GM18517 (cell line): ENCODE results near the gene DOLPP1.

Source experiments
- ATAC-seq: cut with Tn5 transposase; IDR thresholded peaks from one replicate; pipeline ENCODE4 v1.9.1; 2021; ENCODE audit warnings: mild to moderate bottlenecking, moderate library complexity; ENCODE audit not compliant: unreplicated experiment

DOLPP1 gene

DNA sequence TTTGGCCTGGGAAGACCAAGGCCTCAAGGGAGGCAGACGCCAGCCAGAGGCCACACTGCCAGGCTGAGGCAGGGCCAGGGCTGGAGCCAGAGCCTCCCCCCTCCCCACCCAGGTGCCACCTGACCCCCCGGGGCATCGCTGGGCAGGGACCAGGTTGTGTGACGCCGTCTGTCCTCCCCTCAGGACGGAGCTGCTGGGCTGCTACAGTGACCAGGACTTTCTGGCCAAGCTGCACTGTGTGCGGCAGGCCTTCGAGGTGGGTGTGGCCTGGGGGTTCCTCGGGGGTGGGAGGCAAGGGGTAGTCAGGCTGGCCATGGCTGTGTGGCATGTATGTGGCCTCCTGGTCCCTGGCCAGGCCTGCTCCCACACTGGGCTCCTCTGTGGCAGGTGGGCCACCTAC is 17.9 kb upstream of the DOLPP1 start:
- ATAC-seq = no peak

DNA sequence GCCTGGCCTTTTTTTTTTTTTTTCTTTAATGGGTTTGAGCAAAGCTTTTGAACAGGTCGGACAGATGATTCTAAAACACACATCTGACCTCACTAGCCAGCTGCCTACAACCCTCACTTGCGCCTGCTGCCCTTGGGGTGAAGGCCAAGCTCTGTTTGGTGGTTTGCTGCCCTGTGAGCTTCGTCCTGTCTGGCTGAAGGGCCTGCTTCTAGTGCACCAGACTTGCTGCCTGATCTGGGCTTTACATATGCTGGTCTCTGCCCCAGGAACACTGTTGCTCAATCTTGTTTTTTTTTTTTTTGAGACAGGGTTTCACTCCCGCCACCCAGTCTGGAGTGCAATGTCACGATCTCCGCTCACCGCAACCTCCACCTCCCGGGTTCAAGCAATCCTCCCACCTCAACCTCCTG is 16.4 kb upstream of the DOLPP1 start:
- no peak for ATAC-seq

DNA sequence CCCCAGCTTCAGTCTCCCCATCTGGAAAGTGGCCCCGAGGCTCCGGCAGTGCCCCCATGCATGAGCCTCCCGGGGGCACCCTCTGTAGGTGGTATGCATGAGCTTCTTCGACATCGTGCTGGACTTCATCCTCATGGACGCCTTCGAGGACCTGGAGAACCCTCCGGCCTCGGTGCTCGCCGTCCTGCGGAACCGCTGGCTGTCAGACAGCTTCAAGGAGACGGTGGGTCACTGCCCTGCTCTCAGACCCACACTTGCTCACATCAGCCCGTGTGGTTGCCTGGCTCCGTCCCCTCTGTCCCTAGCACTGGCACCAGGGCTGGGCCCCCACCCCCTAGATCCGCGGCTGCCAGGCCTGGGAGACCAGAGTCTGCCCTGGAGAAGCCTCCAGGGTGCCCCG is 12.8 kb upstream of the DOLPP1 start:
- no peak for ATAC-seq

DNA sequence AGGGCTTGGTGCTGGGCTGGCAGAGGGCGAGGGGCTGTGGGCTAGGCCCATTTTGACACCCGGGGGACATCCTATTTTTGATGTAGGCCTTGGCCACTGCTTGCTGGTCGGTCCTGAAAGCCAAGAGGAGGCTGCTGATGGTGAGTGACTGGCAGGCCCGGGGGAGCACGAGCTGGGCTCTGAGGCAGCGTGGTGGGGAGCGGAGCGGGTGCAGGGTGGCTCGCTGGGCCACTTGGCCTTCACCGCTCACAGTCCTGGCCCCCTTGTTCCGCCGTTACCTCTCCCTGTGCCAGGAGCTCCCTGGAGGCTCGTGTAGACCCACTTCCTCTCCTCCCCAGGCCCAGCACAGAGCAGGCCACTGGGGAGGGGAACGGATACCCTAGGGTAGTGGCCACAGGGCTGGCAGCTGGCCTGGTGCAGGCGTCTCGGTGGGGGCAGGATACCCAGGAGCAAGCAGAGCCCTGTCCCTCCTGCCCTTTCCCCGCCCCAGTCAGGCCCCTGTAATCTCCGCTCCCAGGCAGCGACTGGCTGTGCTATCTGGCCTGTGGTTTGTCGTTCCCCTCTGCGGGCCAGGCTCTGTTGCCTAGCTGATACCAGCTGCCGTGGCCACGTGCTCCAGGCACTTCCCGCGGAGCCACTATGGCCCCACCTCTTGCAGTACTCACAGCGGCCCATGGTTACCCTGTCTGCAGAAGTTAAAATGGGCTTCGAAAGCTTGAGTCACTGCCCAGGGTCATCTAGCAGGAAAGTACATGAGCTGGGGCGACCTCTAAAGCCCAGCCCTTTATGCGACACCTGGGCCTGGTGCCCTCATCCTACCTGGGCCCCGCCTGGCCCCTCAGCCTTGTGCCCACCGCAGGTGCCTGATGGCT is 11.7 kb upstream of the DOLPP1 start:
- no peak for ATAC-seq

DNA sequence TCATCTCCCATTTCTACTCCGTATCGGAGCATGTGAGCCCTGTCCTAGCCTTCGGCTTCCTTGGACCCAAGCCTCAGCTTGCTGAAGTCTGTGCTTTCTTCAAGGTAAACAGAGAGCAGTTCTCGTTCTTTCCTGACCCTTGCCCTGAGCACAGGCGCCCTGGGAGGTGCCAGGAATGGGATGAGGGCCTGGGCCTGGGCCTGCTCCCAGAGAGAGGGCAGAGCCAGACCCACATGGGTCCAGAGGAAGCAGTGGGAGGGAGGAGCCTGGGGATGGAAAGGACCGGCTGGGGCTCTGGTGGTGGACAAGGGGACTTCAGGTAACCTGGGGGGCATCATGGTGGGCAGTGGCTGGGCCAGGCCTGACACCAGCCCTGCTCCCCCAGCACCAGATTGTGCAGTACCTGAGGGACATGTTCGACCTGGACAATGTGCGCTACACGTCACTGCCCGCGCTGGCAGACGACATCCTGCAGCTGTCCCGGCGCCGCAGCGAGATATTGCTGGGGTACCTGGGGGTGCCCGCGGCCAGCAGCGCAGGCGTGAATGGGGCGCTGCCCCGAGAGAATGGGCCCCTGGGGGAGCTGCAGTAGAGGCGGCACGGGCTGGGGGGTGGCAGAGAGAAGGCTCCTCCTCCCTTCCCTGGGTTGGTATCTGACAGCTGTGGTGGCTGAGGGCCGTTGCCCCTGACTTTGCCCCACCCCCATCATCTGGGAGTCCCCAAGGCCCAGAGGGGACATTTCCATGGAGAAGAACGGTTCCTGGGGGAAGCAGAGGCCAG is 10.9 kb upstream of the DOLPP1 start:
- ATAC-seq = no peak

DNA sequence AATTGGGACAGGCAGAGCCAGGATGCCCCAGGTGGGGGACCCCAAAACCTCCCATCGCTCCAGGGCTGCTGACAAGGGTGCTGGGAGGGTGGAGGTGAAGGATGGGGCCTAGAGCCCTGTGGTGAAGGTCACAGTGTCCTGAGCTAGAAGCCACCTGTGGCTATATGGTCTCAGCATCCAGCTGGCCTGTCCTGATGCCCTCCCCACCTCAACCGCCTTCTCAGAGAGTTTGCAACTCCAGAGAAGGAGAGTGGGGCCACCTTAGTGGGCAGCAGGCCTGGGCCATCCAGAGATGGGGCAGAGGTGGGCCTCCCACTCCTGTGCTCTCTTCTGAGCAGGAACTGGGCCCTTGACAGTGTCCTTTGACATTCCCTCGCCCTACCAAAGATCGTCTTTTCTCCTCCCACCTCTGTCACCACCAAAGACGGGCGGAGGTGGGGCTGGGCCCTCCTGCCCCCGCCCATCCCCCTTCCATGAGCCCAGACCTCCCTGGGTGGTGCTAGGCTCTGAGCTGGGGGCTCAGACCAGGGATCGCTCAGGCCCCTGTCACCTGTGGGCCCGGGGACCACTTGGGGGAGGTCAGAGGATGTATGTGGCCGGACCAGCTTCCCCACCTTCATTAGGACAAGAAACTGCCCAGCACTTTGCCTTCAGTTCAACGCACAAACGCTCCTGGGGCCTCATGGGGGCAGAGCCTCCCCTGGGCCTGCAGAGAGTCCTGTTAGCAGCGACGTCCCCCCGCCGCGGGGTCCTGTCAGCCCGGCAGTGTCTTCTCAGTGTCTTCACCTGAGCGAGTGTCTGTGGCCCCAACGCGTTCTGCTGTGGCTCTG is 10.0 kb upstream of the DOLPP1 start:
- ATAC-seq = no peak

DNA sequence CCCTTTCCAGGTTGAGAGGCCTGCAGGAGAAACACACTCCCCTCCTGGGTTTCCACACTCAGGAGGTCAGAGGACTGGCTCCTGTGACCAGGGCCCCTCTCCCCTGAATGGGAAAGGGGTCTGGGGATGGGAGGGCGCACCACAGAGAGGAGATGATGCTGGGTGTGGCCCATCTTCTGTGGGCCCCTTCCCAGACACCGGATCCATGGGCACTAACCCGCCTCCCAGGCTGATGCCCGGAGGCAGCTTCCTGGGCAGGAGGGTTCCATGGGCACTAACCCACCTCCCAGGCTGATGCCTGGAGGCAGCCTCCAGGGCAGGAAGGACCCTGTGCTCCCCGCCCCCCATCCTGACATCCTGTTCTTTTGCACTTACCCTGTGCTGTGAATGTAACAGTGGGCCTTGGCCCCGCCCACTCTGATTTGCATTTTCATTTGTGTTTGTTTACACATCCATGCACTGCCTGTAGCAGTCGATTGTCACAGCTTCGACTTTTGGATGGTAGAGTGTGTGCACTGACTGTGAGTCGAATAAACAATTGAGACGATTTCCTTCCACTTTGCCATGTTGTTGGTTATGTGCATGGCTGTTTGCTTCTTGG is 9.3 kb upstream of the DOLPP1 start:
- ATAC-seq = no peak

DNA sequence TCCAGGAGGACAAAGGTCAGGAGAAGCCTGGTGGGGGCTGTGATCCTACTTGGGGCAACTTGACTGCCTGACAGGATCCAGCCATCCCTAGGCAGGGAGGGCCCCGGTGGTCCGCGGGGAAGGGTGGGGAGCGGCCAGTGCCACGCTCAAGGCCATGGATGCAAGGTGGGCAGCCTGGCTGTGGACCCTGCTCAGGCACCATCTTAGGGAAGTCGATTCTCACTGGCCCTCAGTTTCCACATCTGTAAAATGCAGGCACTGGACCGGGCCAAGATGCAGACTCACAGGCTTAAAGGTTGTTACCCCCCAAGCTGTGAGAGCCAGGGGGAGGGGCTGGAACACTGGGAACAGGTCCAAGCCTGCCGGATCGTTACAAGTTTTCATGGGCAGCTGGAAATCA is 8.7 kb upstream of the DOLPP1 start:
- ATAC-seq = no peak

DNA sequence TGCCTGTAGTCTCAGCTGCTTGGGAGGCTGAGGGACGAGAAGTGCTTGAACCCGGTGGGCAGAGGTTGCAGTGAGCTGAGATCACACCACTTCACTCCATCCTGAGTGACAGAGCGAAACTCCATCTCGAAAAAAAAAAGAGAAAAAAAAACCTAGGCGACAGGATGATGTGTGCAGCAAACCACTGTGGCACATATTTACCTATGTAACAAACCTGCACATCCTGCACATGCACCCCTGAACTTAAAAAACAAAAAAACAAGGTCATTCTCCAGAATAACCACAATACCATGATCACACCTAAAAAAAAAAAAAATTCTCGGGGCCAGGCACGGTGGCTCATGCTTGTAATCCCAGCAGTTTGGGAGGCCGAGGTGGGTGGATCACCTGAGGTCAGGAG is 7.5 kb upstream of the DOLPP1 start:
- ATAC-seq = no peak

DNA sequence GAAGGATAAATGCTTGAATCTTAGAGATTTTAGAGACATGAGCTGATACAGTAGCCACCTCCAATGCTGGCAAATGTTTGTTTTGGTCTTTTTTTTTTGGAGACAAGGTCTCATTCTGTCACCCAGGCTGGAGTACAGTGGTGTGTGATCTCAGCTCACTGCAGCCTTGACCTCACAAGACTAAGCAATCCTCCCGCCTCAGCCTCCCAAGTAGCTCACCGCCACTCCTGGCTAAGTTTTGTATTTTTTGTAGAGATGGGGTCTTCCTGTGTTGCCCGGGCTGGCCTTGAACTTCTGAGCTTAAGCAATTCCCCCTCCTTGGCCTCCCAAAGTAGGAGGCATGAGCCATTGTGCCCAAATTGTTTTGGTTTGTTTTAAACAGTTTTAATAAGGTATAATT is 6.8 kb upstream of the DOLPP1 start:
- ATAC-seq = no peak

DNA sequence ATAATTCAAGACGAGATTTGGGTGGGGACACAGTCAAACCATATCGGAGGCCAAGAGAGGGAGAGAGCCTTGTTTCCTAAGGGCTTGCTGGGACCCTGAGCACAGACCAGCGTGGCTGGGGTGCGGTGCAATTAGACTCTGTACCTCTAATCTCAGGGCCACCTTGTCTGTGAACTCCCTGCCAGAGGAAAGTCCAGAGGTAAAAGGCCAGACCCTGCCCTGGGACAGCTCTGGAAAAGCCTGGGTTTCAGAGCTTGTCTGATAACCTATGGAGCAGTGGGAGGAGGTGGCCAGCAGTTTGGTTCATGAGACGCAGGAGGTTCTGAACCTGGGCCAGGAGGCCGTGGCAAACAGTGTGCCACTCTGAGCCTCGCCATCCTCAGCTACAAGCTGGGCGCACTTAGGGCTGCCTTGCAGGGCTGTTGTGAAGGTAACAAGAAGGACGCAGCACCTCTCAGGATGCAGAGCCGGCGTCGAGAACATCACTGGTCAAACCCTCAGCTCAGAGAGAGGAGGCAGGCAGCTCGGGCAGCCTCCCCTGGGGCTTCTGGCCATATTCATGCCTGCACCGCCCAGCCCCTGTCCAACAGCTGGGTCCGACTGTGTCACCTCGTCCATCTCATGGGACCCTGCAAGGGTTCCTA is 4.8 kb upstream of the DOLPP1 start:
- ATAC-seq = no peak

DNA sequence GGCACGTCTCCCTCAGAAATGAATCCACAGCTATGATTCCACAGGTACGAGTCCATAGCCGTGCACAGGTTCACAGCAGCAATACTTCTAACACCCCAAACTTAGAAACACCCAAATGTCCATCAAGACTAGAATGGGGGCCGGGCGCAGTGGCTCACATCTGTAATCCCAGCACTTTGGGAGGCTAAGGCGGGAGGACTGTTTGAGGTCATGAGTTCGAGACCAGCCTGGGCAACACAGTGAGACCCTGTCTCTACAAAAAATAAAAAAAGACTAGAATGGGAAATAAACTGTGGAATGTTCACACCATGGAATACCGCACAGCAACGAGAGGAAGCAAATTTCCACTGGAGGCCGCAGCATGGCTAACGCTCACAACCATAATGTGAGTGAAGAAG is 4.3 kb upstream of the DOLPP1 start:
- no peak for ATAC-seq

DNA sequence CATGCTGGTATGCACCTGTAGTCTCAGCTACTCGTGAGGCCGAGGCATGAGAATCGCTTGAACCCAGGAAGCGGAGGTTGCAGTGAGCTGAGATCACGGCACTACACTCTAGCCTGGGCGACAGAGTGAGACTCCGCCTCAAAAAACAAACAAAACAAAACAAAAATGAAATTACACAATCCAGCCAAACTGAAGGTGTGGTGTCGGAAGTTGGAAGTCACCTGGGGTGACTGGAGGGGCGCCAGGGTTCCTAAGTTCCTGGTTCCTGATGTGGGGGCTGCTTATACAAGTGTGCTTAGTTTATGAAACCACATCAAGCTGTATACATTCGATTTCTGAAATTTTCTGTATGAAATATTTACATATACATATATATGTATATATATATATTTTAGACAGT is 3.7 kb upstream of the DOLPP1 start:
- ATAC-seq = no peak

DNA sequence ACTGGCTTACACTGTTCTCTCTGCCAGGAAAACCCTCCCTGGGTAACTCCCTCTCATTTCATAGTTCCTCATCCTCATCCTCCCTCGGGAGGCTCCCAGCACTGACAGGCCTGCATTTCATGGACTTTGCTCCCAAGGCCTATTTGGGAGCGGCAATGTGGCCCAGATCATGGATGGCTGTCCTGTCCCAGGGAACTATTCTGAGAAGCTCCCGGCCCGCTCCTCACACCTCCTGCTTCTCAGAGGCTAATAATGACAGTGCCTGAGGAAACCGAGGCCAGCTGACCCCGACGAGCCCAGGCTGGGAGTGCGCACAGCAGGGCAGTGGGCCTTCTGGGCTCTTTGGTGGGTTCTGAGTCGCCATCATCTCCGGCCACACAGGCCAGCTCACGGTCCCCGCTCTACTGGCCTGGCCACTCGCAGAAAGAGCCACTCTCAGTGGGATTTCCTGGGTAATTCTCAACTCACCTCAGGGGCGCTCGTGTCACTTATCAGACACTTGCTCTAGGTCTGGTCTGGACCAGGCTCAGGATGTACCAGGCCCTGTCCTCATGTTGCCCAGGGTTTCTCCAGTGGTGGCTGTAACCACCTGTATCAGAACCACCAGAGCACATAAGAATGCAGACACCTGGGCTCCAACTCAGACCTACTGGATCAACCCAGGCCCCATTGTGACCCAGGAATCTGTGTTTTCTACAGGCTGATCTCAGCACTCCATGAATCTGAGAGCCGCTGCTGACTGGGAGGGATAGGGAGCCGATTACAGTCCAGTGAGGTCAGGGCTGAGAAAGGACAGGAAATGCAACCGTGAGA is 2.0 kb upstream of the DOLPP1 start:
- no peak for ATAC-seq

DNA sequence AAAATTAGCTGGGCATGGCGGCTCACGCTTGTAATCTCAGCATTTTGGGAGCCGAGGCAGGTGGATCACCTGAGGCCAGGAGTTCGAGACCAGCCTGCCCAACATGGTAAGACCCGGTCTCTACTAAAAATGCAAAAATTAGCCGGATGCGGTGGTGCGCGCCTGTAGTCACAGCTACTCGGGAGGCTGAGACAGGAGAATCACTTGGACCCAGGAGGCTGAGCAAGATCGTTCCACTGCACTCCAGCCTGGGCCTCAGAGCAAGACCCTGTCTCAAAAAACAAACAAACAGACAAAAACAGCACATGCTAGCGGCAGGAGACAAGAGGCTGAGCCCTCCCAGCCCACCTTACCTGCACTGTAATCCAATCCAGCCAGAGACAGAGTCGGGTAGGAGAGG is 1.1 kb upstream of the DOLPP1 start:
- no peak for ATAC-seq

DNA sequence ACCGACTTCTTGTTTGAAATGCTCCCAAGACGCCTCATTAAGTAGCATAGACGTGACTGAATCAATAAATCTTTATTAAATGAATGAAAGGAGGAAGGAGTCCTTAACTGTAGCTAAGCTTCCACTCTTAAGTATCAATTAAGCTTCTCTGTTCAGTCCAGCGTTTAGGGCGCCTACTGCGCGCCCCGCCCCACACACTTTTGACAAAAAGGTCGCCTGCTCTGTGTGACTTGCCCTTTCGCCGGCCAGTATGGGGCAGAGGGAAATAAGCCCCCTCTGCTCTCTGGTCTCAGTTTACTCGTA is 662 bp upstream of the DOLPP1 start:
- no peak for ATAC-seq

DNA sequence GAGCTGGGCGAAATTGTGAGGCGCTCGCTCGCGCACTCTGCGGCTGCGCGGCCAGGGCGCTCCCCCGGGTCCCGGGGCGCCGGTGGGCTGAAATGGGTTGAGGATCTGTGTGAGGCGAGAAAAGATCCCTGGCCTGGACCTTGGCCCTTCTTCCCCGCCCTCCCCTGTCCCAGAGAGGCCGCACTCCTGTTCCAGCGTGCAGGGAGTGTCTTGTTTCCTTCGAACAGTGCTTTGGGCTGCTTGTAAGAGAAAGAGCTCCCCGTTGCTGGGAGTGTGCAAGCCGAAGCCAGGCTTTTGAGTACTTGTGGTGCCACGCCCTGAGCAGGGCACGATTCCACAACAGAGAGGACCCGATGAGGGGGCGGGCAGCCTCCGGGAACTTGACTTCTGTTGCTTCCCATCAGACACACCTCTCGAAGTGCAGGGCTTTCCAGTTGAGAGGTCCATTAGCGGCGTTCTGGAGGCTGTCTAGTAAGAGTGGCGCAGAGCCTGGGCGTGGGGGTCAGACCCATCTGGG is 535 bp downstream of the DOLPP1 start:
- no peak for ATAC-seq

DNA sequence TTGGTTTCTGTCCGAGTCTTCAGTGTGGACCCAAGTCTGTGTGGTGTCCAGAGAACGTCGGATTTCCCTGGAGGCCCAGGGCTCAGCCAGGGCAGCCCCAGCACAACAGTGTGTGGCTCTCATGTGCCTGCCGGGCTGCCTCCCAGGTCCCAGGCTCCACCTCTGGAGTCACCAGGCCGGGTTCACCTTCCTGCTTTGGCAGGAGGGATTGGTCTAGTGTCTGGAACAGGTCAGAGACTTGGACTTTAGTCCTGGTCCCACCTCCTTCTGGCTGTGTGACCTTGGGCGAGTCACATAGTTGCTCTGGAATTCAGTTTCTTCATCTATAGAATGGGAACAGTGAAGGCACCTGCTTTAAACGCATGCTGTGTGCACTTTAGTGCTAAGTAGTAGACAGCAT is 3.2 kb downstream of the DOLPP1 start:
- ATAC-seq = no peak

DNA sequence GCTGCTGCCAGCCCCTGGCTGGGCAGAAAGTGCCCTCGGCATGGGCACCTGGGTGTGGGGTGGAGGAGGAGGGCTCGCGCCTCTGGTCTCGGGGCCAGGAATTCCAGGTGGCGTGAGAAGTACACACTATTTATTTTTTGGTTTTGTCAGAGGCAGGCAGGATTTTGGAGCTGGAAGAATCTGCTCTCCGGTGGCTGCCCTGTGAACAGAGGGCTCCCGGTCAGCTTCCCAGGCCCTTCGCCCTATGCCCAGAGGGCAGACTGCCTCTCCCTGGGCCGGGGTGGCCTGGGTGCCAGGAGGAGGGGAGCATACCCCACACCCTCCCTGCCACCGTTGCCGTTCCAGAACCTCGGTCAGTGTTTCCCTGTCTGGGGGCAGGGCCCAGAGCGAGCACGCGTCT is 8.3 kb downstream of the DOLPP1 start:
- no peak for ATAC-seq
